Ishikawa (cell line): ENCODE results near the gene KCNAB1.

ENCODE experiments used
- MAX ChIP-seq: IDR thresholded peaks from 2 replicates; pipeline ENCODE4 v1.6.1; 2012
- NFIC ChIP-seq: IDR thresholded peaks from 2 replicates; pipeline ENCODE4 v1.6.1; 2012
- USF1 ChIP-seq: IDR thresholded peaks from 2 replicates; pipeline ENCODE4 v1.6.1; 2012

GRCh38 chr3:156304406-156304805, 184.0 kb downstream of the KCNAB1 start:
- TF ChIP-seq MAX (no peak), NFIC (no peak), USF1 (no peak)
